Astrocyte of the cerebellum (primary cell): ENCODE data around the gene TM4SF5.

Experiments
- DNase-seq: peaks from one replicate; pipeline ENCODE4 v3.0.0-alpha.2; 2011; ENCODE audit warnings: low read depth
- H3K4me3 ChIP-seq: 2 replicates; pipeline ENCODE4 v1.5.1; 2011; ENCODE audit warnings: mild to moderate bottlenecking, low read depth, low read length, moderate library complexity
- in situ Hi-C: cut with HindIII; loops from 2 replicates; pipeline ENCODE4 v1.10.0; 2017; ENCODE audit warnings: low sequenced_read_pairs
- TF ChIP-seq, protein P1 (sequence below): IDR thresholded peaks from 2 replicates; pipeline ENCODE4 v1.5.1; 2012; ENCODE audit warnings: low read length, low read depth, moderate library complexity, mild to moderate bottlenecking; ENCODE audit errors: missing control alignments

Gene TM4SF5

DNA sequence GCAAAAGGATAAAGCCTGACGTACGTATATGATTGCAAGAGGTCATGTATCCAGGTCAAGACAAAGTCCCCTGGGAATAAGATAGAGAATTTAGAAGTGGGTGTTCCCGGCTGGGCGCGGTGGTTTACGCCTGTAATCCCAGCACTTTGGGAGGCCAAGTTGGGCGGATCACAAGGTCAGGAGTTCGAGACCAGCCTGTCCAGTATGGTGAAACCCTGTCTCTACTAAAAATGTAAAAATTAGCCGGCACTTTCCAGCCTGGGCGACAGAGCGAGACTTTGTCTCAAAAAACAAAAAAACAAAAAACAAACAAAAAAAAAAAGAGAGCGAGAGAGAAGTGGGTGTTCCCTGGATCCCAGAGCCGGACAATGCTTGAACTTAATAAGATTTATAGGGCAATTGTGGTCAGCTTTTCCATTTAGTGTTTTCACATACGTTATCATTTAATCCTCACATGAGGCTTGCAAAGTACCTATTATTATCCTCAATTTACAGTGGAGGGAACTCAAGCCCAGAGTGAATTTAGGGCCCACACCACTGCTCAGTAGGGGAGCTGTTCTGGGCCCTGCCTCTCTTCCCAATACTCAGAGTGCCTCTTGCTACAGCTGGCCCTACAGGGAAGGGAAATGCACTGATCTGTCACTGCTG is 16.6 kb downstream of the TM4SF5 start:
- DNase-seq = no peak
- TF ChIP-seq, protein P1, sequence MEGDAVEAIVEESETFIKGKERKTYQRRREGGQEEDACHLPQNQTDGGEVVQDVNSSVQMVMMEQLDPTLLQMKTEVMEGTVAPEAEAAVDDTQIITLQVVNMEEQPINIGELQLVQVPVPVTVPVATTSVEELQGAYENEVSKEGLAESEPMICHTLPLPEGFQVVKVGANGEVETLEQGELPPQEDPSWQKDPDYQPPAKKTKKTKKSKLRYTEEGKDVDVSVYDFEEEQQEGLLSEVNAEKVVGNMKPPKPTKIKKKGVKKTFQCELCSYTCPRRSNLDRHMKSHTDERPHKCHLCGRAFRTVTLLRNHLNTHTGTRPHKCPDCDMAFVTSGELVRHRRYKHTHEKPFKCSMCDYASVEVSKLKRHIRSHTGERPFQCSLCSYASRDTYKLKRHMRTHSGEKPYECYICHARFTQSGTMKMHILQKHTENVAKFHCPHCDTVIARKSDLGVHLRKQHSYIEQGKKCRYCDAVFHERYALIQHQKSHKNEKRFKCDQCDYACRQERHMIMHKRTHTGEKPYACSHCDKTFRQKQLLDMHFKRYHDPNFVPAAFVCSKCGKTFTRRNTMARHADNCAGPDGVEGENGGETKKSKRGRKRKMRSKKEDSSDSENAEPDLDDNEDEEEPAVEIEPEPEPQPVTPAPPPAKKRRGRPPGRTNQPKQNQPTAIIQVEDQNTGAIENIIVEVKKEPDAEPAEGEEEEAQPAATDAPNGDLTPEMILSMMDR = no peak
- peak overlapping the region; percentile 58 for H3K4me3 ChIP-seq
- in situ Hi-C loops = loop anchor here (5.0 kb wide), 2 partner anchors 49 to 61 kb away; no protein-coding TSS in a partner anchor

DNA sequence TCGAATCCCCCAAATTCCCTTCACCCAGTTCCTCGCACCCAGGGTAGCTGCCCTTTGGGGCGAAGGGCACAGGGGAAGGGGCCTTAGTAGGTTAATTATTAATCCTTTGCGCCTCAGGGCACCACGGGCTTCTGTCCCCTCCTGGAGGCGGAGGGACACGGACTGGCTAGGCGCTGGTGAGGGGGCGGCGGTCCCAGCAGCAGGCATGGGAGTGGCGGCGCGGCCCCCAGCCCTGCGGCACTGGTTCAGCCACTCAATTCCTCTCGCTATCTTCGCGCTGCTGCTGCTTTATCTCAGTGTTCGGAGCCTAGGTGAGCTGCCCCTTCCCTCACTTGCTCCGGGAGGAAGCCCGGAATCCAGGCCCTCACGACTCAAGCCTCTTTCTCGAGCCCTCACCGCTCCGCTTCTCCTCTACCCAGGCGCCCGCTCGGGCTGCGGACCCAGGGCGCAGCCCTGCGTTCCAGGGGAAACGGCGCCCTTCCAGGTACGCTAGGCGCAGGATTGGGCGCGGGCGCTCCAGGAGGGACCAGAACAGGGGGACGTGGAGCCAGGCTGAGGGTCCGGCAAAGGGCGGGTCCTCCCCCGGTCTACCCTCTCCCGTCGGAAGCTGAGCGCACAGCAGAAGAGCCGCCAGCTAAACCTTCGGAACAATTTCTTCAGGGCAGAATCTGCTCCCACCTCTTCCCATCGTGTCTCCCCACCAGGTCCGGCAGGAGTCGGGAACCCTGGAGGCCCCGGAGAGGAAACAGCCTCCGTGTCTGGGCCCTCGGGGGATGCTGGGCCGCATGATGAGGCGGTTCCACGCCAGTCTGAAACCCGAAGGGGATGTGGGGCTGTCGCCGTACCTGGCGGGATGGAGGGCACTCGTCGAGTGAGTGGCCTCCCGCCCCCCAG is 17.4 kb downstream of the TM4SF5 start, which contains the start of gene GLTPD2:
Gene GLTPD2 (plus strand): TSS at position 158 of the 894 bp plus-strand sequence. CDS start 48 bp downstream, at position 206.
- no peak for DNase-seq
- H3K4me3 ChIP-seq = peak within 1 kb of the TSS; percentile 58
- TF ChIP-seq, protein P1 = no peak
- in situ Hi-C loops = loop anchor here (5.0 kb wide), 2 partner anchors 48 to 62 kb away; no protein-coding TSS in a partner anchor

DNA sequence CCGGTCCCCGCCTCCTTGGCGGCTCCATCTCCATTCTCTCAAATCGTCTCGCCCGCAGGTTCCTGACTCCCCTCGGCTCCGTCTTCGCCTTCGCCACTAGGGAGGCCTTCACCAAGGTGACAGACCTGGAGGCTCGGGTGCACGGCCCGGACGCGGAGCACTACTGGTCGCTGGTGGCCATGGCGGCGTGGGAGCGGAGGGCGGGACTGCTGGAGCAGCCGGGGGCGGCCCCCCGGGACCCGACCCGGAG is 17.9 kb downstream of the TM4SF5 start:
- in situ Hi-C loops = loop anchor here (5.0 kb wide), 2 partner anchors 48 to 62 kb away; no protein-coding TSS in a partner anchor
- TF ChIP-seq, protein P1 = no peak
- DNase-seq = no peak
- H3K4me3 ChIP-seq = peak overlapping the region; percentile 58

DNA sequence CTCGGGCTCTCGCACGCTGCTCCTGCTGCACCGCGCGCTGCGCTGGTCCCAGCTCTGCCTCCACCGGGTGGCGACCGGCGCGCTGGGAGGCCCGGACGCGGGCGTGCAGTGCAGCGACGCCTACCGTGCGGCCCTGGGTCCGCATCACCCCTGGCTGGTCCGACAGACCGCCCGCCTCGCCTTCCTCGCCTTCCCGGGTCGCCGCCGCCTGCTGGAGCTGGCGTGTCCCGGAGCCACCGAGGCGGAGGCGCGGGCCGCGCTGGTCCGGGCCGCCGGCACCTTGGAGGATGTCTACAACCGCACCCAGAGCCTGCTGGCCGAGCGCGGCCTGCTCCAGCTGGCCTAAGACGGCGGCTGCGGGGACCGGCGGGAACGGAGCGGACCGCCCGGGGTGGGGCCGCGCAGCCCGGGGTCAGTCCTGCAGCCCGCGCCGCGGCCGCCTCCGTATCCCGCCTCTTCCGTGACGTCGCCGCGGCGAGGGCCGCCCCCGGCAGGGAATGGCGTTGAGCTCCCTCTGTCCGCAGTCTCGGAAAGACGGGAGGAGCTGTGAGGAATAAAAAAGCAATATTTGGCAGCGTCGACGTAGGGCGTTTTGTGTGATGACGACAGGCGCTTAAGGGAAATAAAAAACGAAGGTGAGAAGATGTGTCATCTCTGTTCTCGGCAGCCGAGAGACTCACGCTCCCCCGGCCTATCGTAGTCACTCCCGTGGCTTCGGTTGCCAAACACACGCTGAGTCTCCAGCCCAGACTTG is 18.4 kb downstream of the TM4SF5 start:
- DNase-seq = peak; percentile 64
- in situ Hi-C loops = loop anchor here (5.0 kb wide), 2 partner anchors 47 to 63 kb away; no protein-coding TSS in a partner anchor
- TF ChIP-seq, protein P1 = peak; percentile 51
- peak overlapping the region; percentile 58 for H3K4me3 ChIP-seq

DNA sequence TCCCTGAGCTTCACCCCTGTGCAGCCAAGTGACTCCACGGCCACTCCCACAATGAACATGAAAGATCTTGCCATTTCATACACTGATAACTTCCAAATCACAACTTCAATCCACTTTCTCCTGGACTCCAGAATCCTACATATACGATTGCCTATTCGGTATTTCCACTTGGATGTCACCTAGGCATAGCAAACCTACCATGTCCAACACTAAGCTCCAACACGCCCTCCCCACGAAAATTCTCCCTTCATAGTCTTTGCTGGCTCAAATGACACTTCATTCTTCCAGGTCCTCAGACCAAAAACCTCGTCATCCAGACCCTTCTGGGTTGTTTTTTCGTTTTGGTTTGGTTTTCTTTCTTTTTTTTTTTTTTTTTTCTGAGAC is 19.0 kb downstream of the TM4SF5 start:
- H3K4me3 ChIP-seq = peak overlapping the region; percentile 58
- DNase-seq = no peak
- TF ChIP-seq, protein P1 = no peak
- in situ Hi-C loops = no loop called here

DNA sequence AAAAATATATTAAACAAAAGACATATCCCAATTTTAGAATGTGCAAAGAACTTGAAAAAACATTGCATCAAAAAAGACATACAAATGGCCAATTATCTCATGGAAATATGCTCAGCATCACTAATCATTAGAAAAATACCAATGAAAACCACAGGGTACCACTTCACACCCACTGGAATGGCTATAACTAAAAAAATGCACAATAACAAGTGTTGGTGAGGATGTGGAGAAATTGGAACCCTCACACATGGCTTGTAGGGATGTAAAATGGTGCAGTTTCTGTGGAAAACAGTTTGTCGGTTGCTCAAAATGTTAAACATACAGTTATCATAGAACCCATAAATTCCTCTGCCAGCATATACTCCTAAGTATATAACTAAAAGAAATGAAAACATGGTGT is 23.5 kb downstream of the TM4SF5 start:
- no peak for DNase-seq
- no peak overlapping the region for H3K4me3 ChIP-seq
- in situ Hi-C loops = no loop called here
- TF ChIP-seq, protein P1 = no peak
